HG02884 (cell line): Measurements from ENCODE around the gene OR14A16.

Experiments
- ATAC-seq: cut with Tn5 transposase; IDR thresholded peaks from one replicate; pipeline ENCODE4 v1.9.1; 2021; ENCODE audit warnings: mild to moderate bottlenecking, moderate library complexity; ENCODE audit not compliant: unreplicated experiment

OR14A16 gene

GRCh38 chr1:247797518-247797917, 26.4 kb downstream of the OR14A16 start:
- ATAC-seq: no peak

- no peak for ATAC-seq
These were observed 54.3 kb downstream of the OR14A16 start for GRCh38 chr1:247769603-247770002.
